ENCODE measurements around the gene ZSWIM4. TPM values are rescaled to one million over a fixed set of nuclear protein-coding genes. Genes with fewer than 3 reads are reported as not detected.
A peak's percentile ranks its signal among the peaks of the same experiment; 100 is the strongest.

The ZSWIM4 gene
- polyA plus RNA-seq, 5 donors = 5.1 to 9.7 (median 8.0) TPM

- DNase-seq = no peak
These were observed 75.6 kb downstream of the ZSWIM4 start for GRCh38 chr19:13870873-13871272.

GRCh38 chr19:13872339-13872694, 77.1 kb downstream of the ZSWIM4 start:
- no peak for DNase-seq

DNA sequence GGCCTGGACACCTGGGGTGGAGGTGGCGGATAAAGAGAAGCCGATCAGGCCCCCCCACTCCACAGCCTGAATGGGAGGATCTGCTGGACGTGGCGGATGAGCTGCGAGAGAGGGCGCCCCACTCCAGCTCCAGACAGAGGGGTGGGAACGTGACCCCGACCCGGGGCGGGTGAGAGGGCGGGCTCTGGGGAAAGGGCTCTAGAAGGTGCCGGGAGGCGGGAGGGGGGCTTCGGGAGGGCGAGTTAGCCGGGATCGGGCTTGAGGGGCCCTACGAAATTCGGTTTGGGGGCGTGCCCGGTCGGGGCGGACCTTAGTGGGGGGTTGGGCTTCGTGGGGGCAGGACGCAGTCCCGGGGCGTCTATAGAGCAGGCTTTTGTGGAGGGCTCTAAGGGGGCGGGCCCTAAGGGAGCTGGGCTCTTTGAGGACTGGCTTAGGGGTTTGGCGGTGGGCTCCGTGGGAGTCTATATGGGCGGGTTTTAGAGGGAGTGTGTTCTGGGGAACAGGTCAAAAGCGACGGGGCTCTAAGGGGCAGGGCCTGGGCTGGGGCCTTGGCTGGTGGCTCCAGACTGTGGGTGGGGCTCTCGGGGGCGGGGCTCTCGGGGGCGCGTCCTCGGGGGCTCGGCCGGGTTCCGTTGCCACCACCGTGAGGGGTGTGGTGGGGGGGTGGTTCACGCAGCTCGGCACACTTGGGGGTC, 77.6 kb downstream of the ZSWIM4 start:
- no peak for DNase-seq

GRCh38 chr19:13873834-13874515, 78.7 kb downstream of the ZSWIM4 start:
- no peak for DNase-seq

- DNase-seq = no peak
These were observed 80.6 kb downstream of the ZSWIM4 start for GRCh38 chr19:13875824-13876223.

- DNase-seq = no peak
These were observed 81.6 kb downstream of the ZSWIM4 start, which contains the start of gene NANOS3 for GRCh38 chr19:13876834-13877233. TSS of gene NANOS3 (plus strand) at chr19:13877134. CDS start at chr19:13877249, 115 bp downstream.

DNA sequence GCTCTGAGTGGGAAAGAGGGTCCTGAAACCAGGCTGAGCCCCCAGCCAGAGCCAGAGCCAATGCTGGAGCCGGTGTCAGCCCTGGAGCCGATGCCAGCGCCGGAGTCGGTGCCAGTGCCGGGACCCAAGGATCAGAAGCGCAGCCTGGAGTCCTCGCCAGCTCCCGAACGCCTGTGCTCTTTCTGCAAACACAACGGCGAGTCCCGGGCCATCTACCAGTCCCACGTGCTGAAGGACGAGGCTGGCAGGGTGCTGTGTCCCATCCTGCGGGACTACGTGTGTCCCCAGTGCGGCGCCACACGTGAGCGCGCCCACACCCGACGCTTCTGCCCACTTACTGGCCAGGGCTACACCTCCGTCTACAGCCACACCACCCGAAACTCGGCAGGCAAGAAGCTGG, 82.1 kb downstream of the ZSWIM4 start:
- DNase-seq = no peak

GRCh38 chr19:13880059-13881043, 85.1 kb downstream of the ZSWIM4 start:
- peak; percentile 91 to 94 for DNase-seq

- no peak for DNase-seq
These were observed 86.0 kb downstream of the ZSWIM4 start for GRCh38 chr19:13881251-13881691.

Other genes with a start within 250 kb of the ZSWIM4 start
- 10 to 100 TPM; 42.2 to 70.5 (median 55.0) TPM for gene MRI1, start 30.9 kb upstream of the ZSWIM4 start, polyA plus RNA-seq (ENCODE audit: insufficient read depth in 1 of 5, insufficient read length in 5 of 5, low replicate concordance in 1 of 5)
- 100 to 1,000 TPM in 1 of 5 donors, 10 to 100 TPM in 4; 89.7 to 143 (median 95.1) TPM for gene C19orf53, start 21.0 kb upstream of the ZSWIM4 start, polyA plus RNA-seq (ENCODE audit: insufficient read depth in 1 of 5, insufficient read length in 5 of 5, low replicate concordance in 1 of 5)
- 1 to 10 TPM; 1.2 to 4.0 (median 2.1) TPM for gene NANOS3, start 81.7 kb downstream of the ZSWIM4 start, polyA plus RNA-seq (ENCODE audit: insufficient read depth in 1 of 5, insufficient read length in 5 of 5, low replicate concordance in 1 of 5)
- 1 to 10 TPM; 6.5 to 9.8 (median 7.7) TPM for gene BRME1, start 110.7 kb downstream of the ZSWIM4 start, polyA plus RNA-seq (ENCODE audit: insufficient read depth in 1 of 5, insufficient read length in 5 of 5, low replicate concordance in 1 of 5)
- 10 to 100 TPM; 19.8 to 35.5 (median 28.8) TPM for gene CC2D1A, start 110.8 kb downstream of the ZSWIM4 start, polyA plus RNA-seq (ENCODE audit: insufficient read depth in 1 of 5, insufficient read length in 5 of 5, low replicate concordance in 1 of 5)
- gene PODNL1, start 143.0 kb downstream of the ZSWIM4 start, polyA plus RNA-seq (ENCODE audit: insufficient read depth in 1 of 5, insufficient read length in 5 of 5, low replicate concordance in 1 of 5) = 1 to 10 TPM; 1.2 to 2.3 (median 1.7) TPM
- 10 to 100 TPM; 25.0 to 39.7 (median 29.0) TPM for gene DCAF15, start 157.1 kb downstream of the ZSWIM4 start, polyA plus RNA-seq (ENCODE audit: insufficient read depth in 1 of 5, insufficient read length in 5 of 5, low replicate concordance in 1 of 5)
- 10 to 100 TPM in 3 of 5 donors, 1 to 10 TPM in 2; 7.4 to 15.1 (median 10.7) TPM for gene RFX1, start 210.9 kb downstream of the ZSWIM4 start, polyA plus RNA-seq (ENCODE audit: insufficient read depth in 1 of 5, insufficient read length in 5 of 5, low replicate concordance in 1 of 5)
- not detected for gene RLN3, start 232.7 kb downstream of the ZSWIM4 start, polyA plus RNA-seq (ENCODE audit: insufficient read depth in 1 of 5, insufficient read length in 5 of 5, low replicate concordance in 1 of 5)
- 10 to 100 TPM in 1 of 5 donors, 1 to 10 TPM in 4; 6.1 to 11.6 (median 6.7) TPM for gene IL27RA, start 236.3 kb downstream of the ZSWIM4 start, polyA plus RNA-seq (ENCODE audit: insufficient read depth in 1 of 5, insufficient read length in 5 of 5, low replicate concordance in 1 of 5)